RWPE2 (cell line): Measurements from ENCODE around the gene C16orf89.
"Not testable (repeated sequence)": the region's sequence is repeated elsewhere in the genome, so short reads cannot be mapped to it uniquely, and the experiment has no call there.

Source experiments
- ATAC-seq: fragments of 200-7000 bp; cut with Tn5 transposase; 3 replicates; pipeline ENCODE4 v1.9.1; 2021; ENCODE audit warnings: low read depth
- DNase-seq: peaks from one replicate; pipeline ENCODE4 v3.0.0-alpha.2; 2020; ENCODE audit warnings: low spot score
- H3K27ac ChIP-seq: fragments of 450-650 bp; 2 replicates; pipeline ENCODE4 v1.5.1; 2017; ENCODE audit warnings: mild to moderate bottlenecking; ENCODE audit not compliant: poor library complexity, severe bottlenecking
- H3K27me3 ChIP-seq: fragments of 250-450 bp; sonication (Bioruptor Pico); 2 replicates; pipeline ENCODE4 v1.5.1; 2021; ENCODE audit warnings: mild to moderate bottlenecking, moderate library complexity; ENCODE audit not compliant: insufficient read depth, poor library complexity, severe bottlenecking
- H3K36me3 ChIP-seq: fragments of 250-450 bp; sonication (Bioruptor Pico); 2 replicates; pipeline ENCODE4 v1.5.1; 2020; ENCODE audit warnings: low read depth, mild to moderate bottlenecking, moderate library complexity
- H3K4me1 ChIP-seq: fragments of 250-450 bp; sonication (Bioruptor Pico); 2 replicates; pipeline ENCODE4 v1.5.1; 2021; ENCODE audit warnings: mild to moderate bottlenecking, moderate library complexity; ENCODE audit not compliant: insufficient read depth, poor library complexity, severe bottlenecking
- H3K4me3 ChIP-seq: fragments of 250-450 bp; sonication (Bioruptor Pico); 2 replicates; pipeline ENCODE4 v1.5.1; 2021; ENCODE audit warnings: mild to moderate bottlenecking, moderate library complexity; ENCODE audit not compliant: severe bottlenecking
- H3K9me3 ChIP-seq: fragments of 250-450 bp; sonication (Bioruptor Pico); 2 replicates; pipeline ENCODE4 v1.5.1; 2021; ENCODE audit warnings: mild to moderate bottlenecking, moderate library complexity; ENCODE audit not compliant: severe bottlenecking

Gene C16orf89

GRCh38 chr16:5097061-5097469, 31.3 kb upstream of the C16orf89 start:
- not testable (repeated sequence) for DNase-seq

GRCh38 chr16:5096437-5097060, 30.8 kb upstream of the C16orf89 start:
- not testable (repeated sequence) for H3K9me3 ChIP-seq, DNase-seq, ATAC-seq, H3K4me1 ChIP-seq, H3K27me3 ChIP-seq, H3K27ac ChIP-seq, H3K36me3 ChIP-seq
- peak overlapping the region; percentile 73 for H3K4me3 ChIP-seq

More at GRCh38 chr16:5097061-5097469, 31.3 kb upstream of the C16orf89 start:
- ATAC-seq, H3K9me3 ChIP-seq, H3K4me1 ChIP-seq, H3K27me3 ChIP-seq, H3K36me3 ChIP-seq: not testable (repeated sequence)
- Histone ChIP-seq H3K27ac (peak overlapping the region; percentile 25), H3K4me3 (peak overlapping the region; percentile 73)

- not testable (repeated sequence) for H3K27ac ChIP-seq, H3K9me3 ChIP-seq, H3K27me3 ChIP-seq, DNase-seq, H3K4me1 ChIP-seq, H3K4me3 ChIP-seq, H3K36me3 ChIP-seq, ATAC-seq
These were observed 29.5 kb upstream of the C16orf89 start for GRCh38 chr16:5095145-5095830.

GRCh38 chr16:5093746-5094145, 28.0 kb upstream of the C16orf89 start:
- DNase-seq, H3K4me3 ChIP-seq, H3K27ac ChIP-seq, H3K36me3 ChIP-seq, ATAC-seq, H3K4me1 ChIP-seq, H3K27me3 ChIP-seq, H3K9me3 ChIP-seq: not testable (repeated sequence)

- ATAC-seq, H3K27ac ChIP-seq, H3K4me3 ChIP-seq, H3K27me3 ChIP-seq, H3K4me1 ChIP-seq, DNase-seq, H3K9me3 ChIP-seq, H3K36me3 ChIP-seq: not testable (repeated sequence)
These were observed 27.3 kb upstream of the C16orf89 start for GRCh38 chr16:5093081-5093480.

- not testable (repeated sequence) for H3K4me3 ChIP-seq, H3K27me3 ChIP-seq, H3K4me1 ChIP-seq, ATAC-seq, H3K9me3 ChIP-seq, DNase-seq, H3K36me3 ChIP-seq, H3K27ac ChIP-seq
These were observed 24.8 kb upstream of the C16orf89 start for GRCh38 chr16:5090592-5090991.

- H3K4me3 ChIP-seq, H3K36me3 ChIP-seq, H3K9me3 ChIP-seq, H3K4me1 ChIP-seq, H3K27me3 ChIP-seq, DNase-seq, H3K27ac ChIP-seq, ATAC-seq: not testable (repeated sequence)
These were observed 24.3 kb upstream of the C16orf89 start for GRCh38 chr16:5089911-5090555.

GRCh38 chr16:5088936-5089335, 23.2 kb upstream of the C16orf89 start:
- not testable (repeated sequence) for DNase-seq, H3K27ac ChIP-seq, H3K4me3 ChIP-seq, H3K9me3 ChIP-seq, H3K27me3 ChIP-seq, H3K4me1 ChIP-seq, ATAC-seq
- peaks cover 11% of the 10 kb centered on the region for H3K36me3 ChIP-seq

- not testable (repeated sequence) for H3K4me1 ChIP-seq, H3K27ac ChIP-seq, H3K9me3 ChIP-seq, H3K4me3 ChIP-seq, DNase-seq, ATAC-seq, H3K27me3 ChIP-seq
- peaks cover 11% of the 10 kb centered on the region for H3K36me3 ChIP-seq
These were observed 22.5 kb upstream of the C16orf89 start for GRCh38 chr16:5088086-5088790.

GRCh38 chr16:5085716-5086115, 20.0 kb upstream of the C16orf89 start:
- not testable (repeated sequence) for H3K27ac ChIP-seq, ATAC-seq, DNase-seq, H3K27me3 ChIP-seq, H3K4me3 ChIP-seq, H3K4me1 ChIP-seq, H3K36me3 ChIP-seq, H3K9me3 ChIP-seq
